Stimulated activated CD4-positive, alpha-beta T cell treated with anti-CD3 and anti-CD28 coated beads, Interleukin-4, amount 100 ng/mL, for 1 hour (primary cell): ENCODE measurements around the gene TTF1.
"Not testable (repeated sequence)": the region's sequence is repeated elsewhere in the genome, so short reads cannot be mapped to it uniquely, and the experiment has no call there.

Experiments used
- DNase-seq: peaks from one replicate; pipeline ENCODE4 v3.0.0-alpha.2; 2020

Gene TTF1

GRCh38 chr9:132412089-132412488, 5.4 kb upstream of the TTF1 start:
- DNase-seq = peak; percentile 11

GRCh38 chr9:132411091-132411508, 4.5 kb upstream of the TTF1 start:
- DNase-seq = peak; percentile 68

GRCh38 chr9:132410642-132411041, 4.0 kb upstream of the TTF1 start:
- DNase-seq = peak; percentile 9

- DNase-seq = peak; percentile 48
Observed at GRCh38 chr9:132409828-132410528, 3.3 kb upstream of the TTF1 start, which contains the start of gene CFAP77. Gene CFAP77, plus strand, starts transcription at chr9:132410211. Its CDS starts 61 bp downstream, at chr9:132410272.

- no peak for DNase-seq
Observed at GRCh38 chr9:132408521-132408920, 1.9 kb upstream of the TTF1 start.

- no peak for DNase-seq
Observed at GRCh38 chr9:132407196-132407595, 556 bp upstream of the TTF1 start.

- no peak for DNase-seq
Observed at GRCh38 chr9:132404228-132404881, 2.3 kb downstream of the TTF1 start.

GRCh38 chr9:132401824-132402223, 4.8 kb downstream of the TTF1 start:
- DNase-seq = no peak

GRCh38 chr9:132395560-132395959, 11.1 kb downstream of the TTF1 start:
- no peak for DNase-seq

- DNase-seq = no peak
Observed at GRCh38 chr9:132391449-132391848, 15.2 kb downstream of the TTF1 start.

GRCh38 chr9:132390966-132391365, 15.7 kb downstream of the TTF1 start:
- no peak for DNase-seq

- DNase-seq = no peak
Observed at GRCh38 chr9:132387133-132387532, 19.5 kb downstream of the TTF1 start.

- DNase-seq = no peak
Observed at GRCh38 chr9:132384376-132384775, 22.3 kb downstream of the TTF1 start.

GRCh38 chr9:132383462-132383883, 23.2 kb downstream of the TTF1 start:
- no peak for DNase-seq

GRCh38 chr9:132381966-132382541, 24.6 kb downstream of the TTF1 start:
- no peak for DNase-seq

GRCh38 chr9:132378416-132378815, 28.2 kb downstream of the TTF1 start:
- DNase-seq = not testable (repeated sequence)

- DNase-seq = not testable (repeated sequence)
Observed at GRCh38 chr9:132377769-132378168, 28.9 kb downstream of the TTF1 start.

- no peak for DNase-seq
Observed at GRCh38 chr9:132372177-132373095, 34.2 kb downstream of the TTF1 start.

- DNase-seq = no peak
Observed at GRCh38 chr9:132370592-132370991, 36.0 kb downstream of the TTF1 start.

- no peak for DNase-seq
Observed at GRCh38 chr9:132369421-132369820, 37.2 kb downstream of the TTF1 start.

GRCh38 chr9:132367613-132368313, 38.9 kb downstream of the TTF1 start:
- no peak for DNase-seq

- no peak for DNase-seq
Observed at GRCh38 chr9:132366481-132366880, 40.2 kb downstream of the TTF1 start.
